Activated naive CD8-positive, alpha-beta T cell treated with anti-CD3 and anti-CD28 coated beads for 36 hours (primary cell): ENCODE measurements around the gene CLEC18B. TPM values are rescaled to one million over a fixed set of nuclear protein-coding genes. Genes with fewer than 3 reads are reported as not detected.
"Not testable (repeated sequence)": the region's sequence is repeated elsewhere in the genome, so short reads cannot be mapped to it uniquely, and the experiment has no call there.

Experiments
- DNase-seq: peaks from one replicate; pipeline ENCODE4 v3.0.0; 2021
- H3K27ac Mint-ChIP-seq: one replicate; pipeline ENCODE4 v1.8.0; 2022; ENCODE audit warnings: mild to moderate bottlenecking, moderate library complexity, mixed read lengths
- H3K27me3 Mint-ChIP-seq: one replicate; pipeline ENCODE4 v1.8.0; 2022; ENCODE audit warnings: mild to moderate bottlenecking, mixed read lengths
- H3K36me3 Mint-ChIP-seq: one replicate; pipeline ENCODE4 v1.8.0; 2021; ENCODE audit warnings: mild to moderate bottlenecking, mixed read lengths
- H3K4me1 Mint-ChIP-seq: one replicate; pipeline ENCODE4 v1.8.0; 2021; ENCODE audit warnings: mixed read lengths
- H3K4me3 Mint-ChIP-seq: one replicate; pipeline ENCODE4 v1.8.0; 2022; ENCODE audit warnings: mild to moderate bottlenecking, moderate library complexity, mixed read lengths
- H3K9me3 Mint-ChIP-seq: one replicate; pipeline ENCODE4 v1.8.0; 2022; ENCODE audit warnings: mixed read lengths
- total RNA-seq, 2 experiments: library from RNA; stranded (reverse); gene quantifications; one replicate each; pipeline ENCODE4 v1.2.3, GENCODE V29; 2021

Gene CLEC18B
- total RNA-seq, 2 experiments from 2014 or later: 0.36 to 0.39 TPM

DNA sequence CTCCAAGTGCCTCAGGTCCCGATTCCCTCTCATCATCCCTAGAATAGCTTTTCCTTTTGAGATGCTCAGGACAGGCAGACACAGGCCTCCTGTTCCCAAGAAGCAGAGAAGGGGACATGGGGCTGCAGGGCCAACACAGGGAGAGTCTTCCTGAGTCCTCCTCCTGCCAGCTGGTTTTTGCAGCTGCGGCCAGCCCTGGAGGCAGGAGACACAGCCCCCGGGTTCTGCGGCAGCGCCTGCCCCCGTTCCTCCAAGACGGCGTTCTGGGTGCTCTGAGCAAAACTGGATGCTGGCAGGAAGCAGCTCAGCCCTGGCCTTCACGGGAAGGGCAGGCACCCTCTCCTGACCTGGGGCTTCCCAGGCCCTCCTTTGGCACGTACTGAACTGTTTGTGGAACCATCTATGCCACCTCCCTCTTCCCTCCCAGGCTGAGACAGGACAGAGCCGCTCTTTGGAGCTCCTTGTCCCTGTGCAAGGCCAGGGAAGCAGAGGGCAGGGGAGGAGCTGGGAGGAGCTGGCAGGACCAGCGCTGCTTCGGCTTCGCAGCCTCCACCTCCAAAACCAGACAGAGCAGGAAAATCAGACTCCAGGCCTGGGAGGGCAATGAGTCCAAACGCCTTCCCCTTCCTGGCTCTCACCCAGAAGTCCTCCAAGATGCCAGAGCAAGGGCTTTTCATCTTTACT lies 22.9 kb downstream of the CLEC18B start:
- H3K9me3 Mint-ChIP-seq, H3K36me3 Mint-ChIP-seq, H3K4me1 Mint-ChIP-seq, H3K27ac Mint-ChIP-seq, H3K4me3 Mint-ChIP-seq, DNase-seq, H3K27me3 Mint-ChIP-seq: not testable (repeated sequence)

- not testable (repeated sequence) for DNase-seq, H3K27me3 Mint-ChIP-seq, H3K9me3 Mint-ChIP-seq, H3K27ac Mint-ChIP-seq, H3K4me3 Mint-ChIP-seq, H3K36me3 Mint-ChIP-seq, H3K4me1 Mint-ChIP-seq
These were observed 24.7 kb downstream of the CLEC18B start for GRCh38 chr16:74396521-74397017.

GRCh38 chr16:74394604-74395003 lies 26.7 kb downstream of the CLEC18B start:
- not testable (repeated sequence) for H3K27ac Mint-ChIP-seq, H3K4me3 Mint-ChIP-seq, H3K27me3 Mint-ChIP-seq, H3K36me3 Mint-ChIP-seq, H3K4me1 Mint-ChIP-seq, H3K9me3 Mint-ChIP-seq, DNase-seq

DNA sequence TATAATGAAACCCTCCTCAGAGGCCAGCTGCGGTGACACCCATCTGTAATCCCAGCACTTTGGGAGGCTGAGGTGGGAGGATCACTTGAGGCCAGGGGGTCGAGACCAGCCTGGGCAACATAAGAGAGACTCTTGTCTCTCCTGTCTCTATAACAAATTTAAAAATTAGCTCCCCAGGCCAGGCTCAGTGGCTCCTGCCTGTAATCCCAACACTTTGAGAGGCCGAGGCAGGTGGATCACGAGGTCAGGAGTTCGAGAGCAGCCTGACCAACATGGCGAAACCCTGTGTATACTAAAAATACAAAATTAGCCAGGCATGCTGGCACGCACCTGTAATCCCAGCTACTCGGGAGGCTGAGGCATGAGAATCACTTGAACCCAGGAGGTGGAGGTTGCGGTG lies 27.1 kb downstream of the CLEC18B start:
- H3K36me3 Mint-ChIP-seq, H3K4me3 Mint-ChIP-seq, H3K4me1 Mint-ChIP-seq, H3K27me3 Mint-ChIP-seq, H3K9me3 Mint-ChIP-seq, H3K27ac Mint-ChIP-seq, DNase-seq: not testable (repeated sequence)

- H3K27ac Mint-ChIP-seq, H3K9me3 Mint-ChIP-seq, DNase-seq, H3K36me3 Mint-ChIP-seq, H3K4me3 Mint-ChIP-seq, H3K4me1 Mint-ChIP-seq, H3K27me3 Mint-ChIP-seq: not testable (repeated sequence)
These were observed 29.7 kb downstream of the CLEC18B start for GRCh38 chr16:74391454-74392050.

GRCh38 chr16:74382339-74383034 lies 38.8 kb downstream of the CLEC18B start:
- not testable (repeated sequence) for DNase-seq, H3K27me3 Mint-ChIP-seq, H3K36me3 Mint-ChIP-seq, H3K4me3 Mint-ChIP-seq, H3K4me1 Mint-ChIP-seq, H3K9me3 Mint-ChIP-seq
- H3K27ac Mint-ChIP-seq: peak overlapping the region; percentile 51

GRCh38 chr16:74373847-74374184 lies 47.5 kb downstream of the CLEC18B start:
- not testable (repeated sequence) for H3K4me1 Mint-ChIP-seq, H3K36me3 Mint-ChIP-seq, H3K4me3 Mint-ChIP-seq, DNase-seq, H3K27me3 Mint-ChIP-seq, H3K9me3 Mint-ChIP-seq, H3K27ac Mint-ChIP-seq

- H3K4me3 Mint-ChIP-seq: no peak overlapping the region
- no peaks in the 10 kb centered on the region for H3K36me3 Mint-ChIP-seq
- no peaks in the 10 kb centered on the region for H3K9me3 Mint-ChIP-seq
- H3K4me1 Mint-ChIP-seq: peaks cover 2% of the 10 kb centered on the region
- no peak overlapping the region for H3K27ac Mint-ChIP-seq
- no peak for DNase-seq
- no peaks in the 10 kb centered on the region for H3K27me3 Mint-ChIP-seq
These were observed 48.1 kb downstream of the CLEC18B start for GRCh38 chr16:74372953-74373846.

- Mint-ChIP-seq H3K27me3 (no peaks in the 10 kb centered on the region), H3K36me3 (no peaks in the 10 kb centered on the region), H3K4me3 (no peak overlapping the region), H3K27ac (no peak overlapping the region), H3K9me3 (no peaks in the 10 kb centered on the region), H3K4me1 (peaks cover 2% of the 10 kb centered on the region)
- no peak for DNase-seq
These were observed 48.9 kb downstream of the CLEC18B start for GRCh38 chr16:74372369-74372768.

DNA sequence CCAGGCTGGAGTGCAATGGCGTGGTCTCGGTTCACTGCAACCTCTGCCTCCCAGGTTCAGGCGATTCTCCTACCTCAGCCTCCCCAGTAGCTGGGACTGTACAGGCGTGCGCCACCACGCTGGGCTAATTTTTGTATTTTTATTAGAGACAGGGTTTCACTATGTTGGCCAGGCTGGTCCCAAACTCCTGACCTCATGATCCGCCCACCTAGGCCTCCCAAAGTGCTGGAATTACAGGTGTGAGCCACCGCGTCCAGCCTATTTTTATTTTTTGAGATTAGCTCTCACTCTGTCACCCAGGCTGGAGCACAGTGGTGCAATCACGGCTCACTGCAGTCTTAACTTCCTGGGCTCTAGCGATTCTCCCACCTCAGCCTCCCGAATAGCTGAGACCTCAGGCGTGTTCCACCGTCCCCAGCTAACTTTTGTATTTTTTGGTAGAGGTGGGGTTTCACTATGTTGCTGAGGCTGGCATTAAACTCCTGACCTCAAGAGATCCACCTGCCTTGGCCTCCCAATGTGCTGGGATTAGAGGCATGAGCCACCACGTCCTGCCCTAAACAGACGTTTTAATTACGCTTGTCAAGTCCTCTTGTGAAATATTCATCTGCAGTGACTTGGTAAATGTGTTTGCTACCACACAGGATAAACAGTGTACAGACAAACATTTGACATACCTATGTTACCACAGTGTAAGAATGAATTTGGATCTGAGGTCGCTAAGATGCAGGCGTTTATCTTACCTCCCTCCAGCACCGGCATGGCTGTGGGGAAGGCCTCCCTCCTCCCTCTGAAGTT lies 50.7 kb downstream of the CLEC18B start:
- not testable (repeated sequence) for H3K4me3 Mint-ChIP-seq, H3K27ac Mint-ChIP-seq

DNA sequence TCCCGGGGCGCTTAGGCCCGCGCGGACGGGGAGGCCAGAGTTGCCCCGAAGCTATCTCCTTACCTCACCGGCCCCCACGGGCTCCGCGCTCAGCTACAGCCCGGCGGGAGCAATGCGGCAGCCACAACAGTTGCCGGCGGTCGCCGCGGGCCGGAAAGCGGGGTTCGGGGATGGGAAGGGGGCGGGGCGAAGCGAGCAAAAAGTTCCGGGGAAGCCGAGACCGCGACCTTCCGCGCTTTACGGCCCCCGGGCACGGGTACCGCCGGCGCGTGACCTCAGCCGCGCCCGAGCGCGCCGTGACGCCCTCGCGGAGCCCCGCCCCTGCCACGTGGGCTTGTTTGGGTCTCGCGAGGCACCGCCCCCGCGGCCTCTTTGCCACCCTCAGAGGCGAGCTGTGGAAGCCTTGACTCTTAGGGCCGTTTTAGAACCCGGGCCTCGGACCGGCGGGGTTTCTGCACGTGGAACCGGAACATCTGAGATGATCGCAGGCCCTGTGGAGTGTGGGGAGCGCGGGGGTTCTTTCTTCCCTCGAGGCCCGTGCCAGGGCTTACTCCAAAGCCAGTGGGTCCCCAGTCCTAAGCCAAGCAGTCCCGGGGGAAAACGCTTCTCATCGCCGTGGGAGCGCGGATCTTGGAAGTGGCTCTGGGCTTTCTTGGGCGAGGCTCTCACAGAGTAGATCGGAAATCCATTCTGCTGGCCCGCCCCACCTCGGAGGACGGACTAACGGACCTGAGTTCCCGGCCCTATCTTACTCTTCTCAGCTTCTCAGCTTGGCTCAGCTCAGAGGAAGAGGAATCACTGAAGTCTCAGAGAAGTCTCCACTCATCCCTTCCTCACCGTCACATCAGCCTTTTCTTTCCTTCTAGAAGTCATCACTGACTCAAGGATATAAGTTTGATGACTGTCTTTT lies 53.0 kb downstream of the CLEC18B start:
- not testable (repeated sequence) for H3K4me1 Mint-ChIP-seq, H3K36me3 Mint-ChIP-seq, H3K27me3 Mint-ChIP-seq, H3K9me3 Mint-ChIP-seq
- H3K4me3 Mint-ChIP-seq: peak overlapping the region; percentile 90
- peak overlapping the region; percentile 82 for H3K27ac Mint-ChIP-seq
- peak; percentile 99 for DNase-seq

More for the DNA sequence above, 50.7 kb downstream of the CLEC18B start:
- DNase-seq, H3K36me3 Mint-ChIP-seq, H3K27me3 Mint-ChIP-seq, H3K9me3 Mint-ChIP-seq, H3K4me1 Mint-ChIP-seq: not testable (repeated sequence)

- not testable (repeated sequence) for H3K36me3 Mint-ChIP-seq, H3K27me3 Mint-ChIP-seq, DNase-seq, H3K9me3 Mint-ChIP-seq, H3K4me1 Mint-ChIP-seq
- H3K27ac Mint-ChIP-seq: peak overlapping the region; percentile 87
- H3K4me3 Mint-ChIP-seq: peak overlapping the region; percentile 90
These were observed 53.7 kb downstream of the CLEC18B start for GRCh38 chr16:74367469-74368001.
